Pons (tissue), 1 donor: ENCODE data around the gene AGFG2.
"Not testable (repeated sequence)": the region's sequence is repeated elsewhere in the genome, so short reads cannot be mapped to it uniquely, and the experiment has no call there.

Experiments used
- DNase-seq: peaks from one replicate; pipeline ENCODE4 v3.0.0-alpha.2; 2016; ENCODE audit warnings: low spot score

AGFG2 gene

DNA sequence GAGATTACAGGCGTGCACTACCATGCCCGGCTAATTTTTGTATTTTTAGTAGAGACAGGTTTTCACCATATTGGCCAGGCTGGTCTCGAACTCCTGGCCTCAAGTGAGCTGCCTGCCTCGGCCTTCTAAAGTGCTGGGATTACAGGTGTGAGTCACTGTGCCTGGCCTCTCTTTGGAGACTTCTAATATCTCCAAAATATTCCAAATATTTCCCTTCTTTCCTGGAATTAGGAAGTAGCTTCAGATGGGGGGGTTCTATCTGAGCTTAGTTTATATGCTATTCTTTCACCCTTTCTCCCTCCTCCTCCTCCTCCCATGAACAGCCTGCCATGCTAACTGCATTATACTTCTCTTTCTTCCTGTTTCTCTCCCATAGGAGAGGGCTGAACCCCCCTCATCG is 9.4 kb downstream of the AGFG2 start:
- not testable (repeated sequence) for DNase-seq

DNA sequence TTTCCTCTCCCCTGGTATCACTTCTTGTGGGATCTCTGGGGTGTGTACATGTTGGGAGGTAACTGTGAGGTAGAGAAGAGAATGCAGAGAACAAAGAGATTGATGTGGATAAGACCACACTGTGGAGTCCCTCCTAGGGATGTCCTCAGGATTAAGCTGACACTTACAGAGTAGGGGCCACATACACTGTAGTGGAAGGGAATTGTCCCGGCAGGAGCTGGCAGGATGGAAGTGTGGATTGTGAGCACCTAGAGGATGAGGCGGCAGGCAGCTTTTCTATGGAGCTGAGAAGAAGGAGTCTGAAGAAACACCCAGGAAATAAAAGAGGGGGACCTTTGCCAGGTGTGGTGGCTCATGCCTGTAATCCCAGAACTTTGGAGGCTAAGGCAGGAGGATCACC is 13.5 kb downstream of the AGFG2 start:
- DNase-seq, result no peak

DNA sequence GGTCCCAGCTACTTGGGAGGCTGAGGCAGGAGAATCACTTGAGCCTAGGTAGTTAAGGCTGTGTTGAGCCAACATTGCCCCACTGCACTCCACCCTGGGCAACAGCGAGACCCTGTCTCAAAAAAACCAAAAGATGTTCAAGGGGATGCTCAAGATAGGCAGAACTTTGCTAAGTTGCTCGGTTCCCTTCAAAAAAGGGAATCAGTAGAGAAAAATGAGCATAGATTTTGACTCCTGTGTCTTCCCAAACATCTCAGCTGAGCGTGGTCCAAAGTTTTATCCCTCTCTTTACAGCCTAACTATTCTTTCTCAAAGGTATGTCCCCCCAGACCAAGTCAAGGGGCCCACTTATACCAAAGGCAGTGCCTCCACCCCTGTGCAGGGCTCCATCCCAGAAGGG is 14.0 kb downstream of the AGFG2 start:
- DNase-seq, result no peak

DNA sequence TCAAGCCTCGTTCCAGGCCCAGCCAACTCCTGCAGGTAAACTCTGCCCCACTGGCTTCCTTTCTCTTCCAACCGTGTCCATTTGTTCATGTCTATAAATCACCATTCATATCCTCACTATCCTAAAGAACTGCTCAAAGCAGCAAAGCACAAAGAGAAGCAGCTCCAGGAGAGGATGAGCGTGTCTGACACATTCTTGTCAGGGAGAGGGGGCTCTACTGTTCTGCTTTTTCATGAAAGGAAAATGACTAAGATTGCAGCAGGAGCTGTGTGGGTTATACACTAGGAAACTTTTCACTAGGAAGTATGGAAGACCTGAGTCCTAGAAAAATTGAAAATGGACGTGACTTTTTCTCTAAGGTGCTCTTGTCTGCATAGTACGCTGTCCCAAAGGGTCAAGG is 16.7 kb downstream of the AGFG2 start:
- no peak for DNase-seq

DNA sequence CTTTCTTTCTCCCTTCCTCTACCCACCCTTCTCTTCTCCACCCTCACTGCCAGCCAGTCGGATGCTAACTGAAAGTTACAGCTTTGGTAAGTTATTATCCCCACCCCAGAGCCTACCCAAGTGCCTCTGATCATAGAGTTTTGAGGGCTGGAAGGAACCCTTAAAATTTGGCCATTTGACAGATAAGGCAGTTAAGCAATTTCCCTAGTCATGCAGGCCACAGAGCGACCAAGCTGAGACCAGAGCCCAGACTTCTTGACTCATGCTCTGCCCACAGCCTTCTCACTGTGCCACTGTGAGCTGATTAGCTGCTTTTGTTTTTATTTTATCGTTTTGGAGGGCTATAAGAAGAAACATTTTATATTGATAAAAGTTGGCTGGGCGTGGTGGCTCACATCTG is 17.5 kb downstream of the AGFG2 start:
- DNase-seq, result no peak

DNA sequence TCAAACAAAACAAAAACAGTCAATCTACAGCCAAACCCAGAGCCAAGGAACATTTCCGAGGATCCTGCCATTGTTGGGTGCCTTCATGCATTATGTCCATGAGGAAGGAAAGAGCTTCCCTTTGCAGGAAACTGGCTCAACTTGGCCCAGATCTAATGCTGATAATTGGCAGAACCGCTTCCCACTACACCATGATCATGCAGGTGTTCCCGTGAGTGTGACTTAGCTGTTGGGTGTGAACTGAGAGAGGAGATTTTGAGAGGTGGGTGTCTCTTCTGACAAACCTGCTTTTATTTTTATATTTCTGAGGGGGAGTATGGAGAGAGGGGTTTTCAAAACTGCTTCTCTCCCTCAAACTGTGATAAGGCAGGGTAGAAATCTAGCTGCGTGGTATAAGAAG is 20.1 kb downstream of the AGFG2 start:
- no peak for DNase-seq

DNA sequence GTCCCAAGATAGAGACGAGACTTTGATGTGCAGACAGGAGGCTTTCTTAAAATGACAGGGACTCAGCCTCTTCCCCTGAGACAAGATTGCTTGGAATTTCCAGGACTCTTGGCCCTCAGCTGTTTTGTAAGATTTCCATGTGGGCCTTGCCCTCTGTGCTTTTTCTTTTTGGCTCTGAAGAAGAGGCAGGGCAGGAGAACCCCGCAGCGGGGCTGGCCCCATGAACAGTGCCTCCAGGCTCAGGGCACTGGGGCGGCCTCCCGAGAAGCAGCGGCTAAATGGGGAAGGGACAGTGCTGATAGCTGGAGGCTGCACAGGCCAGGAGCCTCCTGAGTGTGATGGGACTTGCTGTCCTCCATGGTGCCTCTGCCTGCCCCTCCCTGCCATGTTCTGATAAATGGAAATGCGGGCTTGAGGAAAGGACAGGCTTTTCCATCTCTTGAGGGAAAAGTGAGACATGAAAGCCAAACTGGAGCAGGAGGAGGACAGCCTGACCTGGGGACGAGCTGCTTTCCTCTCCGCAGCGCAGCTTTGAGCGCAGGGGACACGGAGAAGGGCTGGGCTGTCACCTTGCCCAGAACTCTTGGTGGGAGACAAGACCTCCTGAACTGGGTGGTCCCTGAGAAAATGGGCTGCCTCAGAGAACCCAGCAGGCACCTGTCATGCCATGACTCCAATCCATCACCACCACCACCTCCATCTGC is 22.6 kb downstream of the AGFG2 start:
- DNase-seq, result no peak

DNA sequence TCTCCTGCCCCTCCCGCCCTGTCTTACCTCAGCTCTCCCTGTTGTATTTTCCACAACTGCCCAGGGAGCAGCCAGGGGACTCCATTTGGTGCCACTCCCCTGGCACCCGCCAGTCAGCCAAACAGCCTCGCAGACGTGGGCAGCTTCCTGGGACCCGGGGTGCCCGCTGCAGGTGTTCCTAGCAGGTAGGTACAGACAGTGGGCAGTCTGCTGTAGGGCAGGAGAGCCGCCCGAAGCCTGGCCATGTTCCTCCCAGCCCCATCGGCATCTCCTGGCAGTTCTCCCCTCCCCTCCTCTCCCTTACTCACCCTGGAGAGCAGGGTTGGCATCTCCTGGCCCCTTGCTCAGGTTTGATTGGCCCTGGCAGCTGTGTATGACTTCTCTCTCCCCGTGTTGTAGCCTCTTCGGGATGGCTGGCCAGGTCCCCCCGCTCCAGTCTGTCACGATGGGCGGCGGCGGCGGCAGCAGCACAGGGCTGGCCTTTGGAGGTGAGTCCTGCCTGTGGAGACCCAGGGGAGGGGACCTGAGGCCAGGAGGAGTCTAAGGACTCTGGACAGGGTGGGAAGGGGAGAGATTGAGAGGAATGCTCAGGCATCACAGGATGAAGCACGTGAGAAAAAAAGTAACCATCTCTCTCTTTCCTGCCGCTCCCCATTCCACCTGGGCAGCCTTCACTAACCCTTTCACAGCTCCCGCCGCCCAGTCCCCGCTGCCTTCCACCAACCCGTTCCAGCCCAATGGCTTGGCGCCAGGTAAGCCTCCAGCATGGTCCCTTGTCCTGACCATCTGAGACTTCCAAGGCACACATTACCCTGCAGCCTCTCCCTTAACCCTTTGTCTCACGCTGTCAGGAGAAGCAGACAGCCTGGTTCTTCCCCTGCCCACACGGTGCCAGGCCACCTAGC is 23.4 kb downstream of the AGFG2 start:
- no peak for DNase-seq

DNA sequence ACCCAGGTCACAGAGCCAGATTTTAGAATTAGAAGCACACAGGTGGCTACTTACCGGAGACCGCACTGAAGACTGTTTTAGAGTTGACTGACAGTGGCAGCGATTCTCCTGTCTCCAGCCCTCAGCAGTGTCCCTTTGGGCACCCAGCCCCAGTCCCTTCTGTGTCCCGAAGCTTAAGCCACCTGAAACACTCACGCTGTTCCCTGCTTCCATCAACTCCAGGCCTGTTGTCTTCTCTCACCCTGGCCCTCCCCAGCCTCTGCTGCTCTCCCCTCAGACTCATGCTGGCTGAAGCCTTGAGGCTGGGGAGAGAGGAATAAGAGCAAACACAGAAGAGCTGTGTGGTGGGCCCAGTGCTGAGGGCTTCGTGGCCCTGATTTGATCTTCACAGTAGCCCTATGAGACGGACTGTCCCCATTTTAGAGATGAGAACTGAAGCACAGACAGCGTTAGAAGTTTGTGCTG is 24.1 kb downstream of the AGFG2 start:
- DNase-seq, result no peak

DNA sequence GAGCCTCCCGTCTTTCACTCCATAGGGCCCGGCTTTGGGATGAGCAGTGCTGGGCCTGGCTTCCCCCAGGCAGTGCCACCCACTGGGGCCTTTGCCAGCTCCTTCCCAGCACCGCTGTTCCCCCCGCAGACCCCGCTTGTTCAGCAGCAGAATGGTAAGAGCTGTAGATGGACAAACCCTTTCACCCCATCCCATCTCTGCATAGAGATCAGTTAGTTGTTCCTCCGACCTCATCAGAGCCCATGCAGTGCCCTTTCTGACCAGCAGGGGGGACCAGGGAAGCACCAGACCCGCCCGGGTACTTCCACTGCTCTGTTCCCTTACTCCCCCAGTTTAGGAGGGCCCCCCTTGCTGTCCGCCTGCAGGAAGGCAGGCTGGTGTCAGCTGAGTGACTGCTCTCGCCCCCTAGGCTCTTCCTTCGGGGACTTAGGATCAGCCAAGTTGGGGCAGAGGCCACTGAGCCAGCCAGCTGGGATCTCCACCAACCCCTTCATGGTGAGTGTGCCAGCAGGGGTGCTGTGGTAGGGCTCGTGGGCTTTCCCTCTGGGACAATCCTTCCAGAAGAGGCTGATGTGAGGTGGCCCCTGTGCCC is 24.9 kb downstream of the AGFG2 start:
- DNase-seq, result no peak

DNA sequence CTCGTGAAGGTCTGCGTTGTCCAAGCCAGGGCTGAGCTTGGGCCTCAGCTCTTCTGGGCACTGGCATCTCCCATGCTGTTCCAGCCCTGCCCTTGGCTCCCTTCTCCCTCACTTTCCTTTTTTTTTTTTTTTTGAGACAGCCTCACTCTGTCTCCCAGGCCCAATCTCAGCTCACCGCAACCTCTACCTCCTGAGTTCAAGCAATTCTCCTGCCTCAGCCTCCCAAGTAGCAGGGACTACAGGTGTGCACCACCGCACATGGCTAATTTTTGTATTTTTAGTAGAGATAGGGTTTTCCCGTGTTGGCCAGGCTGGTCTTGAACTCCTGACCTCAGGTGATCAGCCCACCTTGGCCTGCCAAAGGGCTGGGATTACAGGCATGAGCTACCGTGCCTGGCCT is 25.4 kb downstream of the AGFG2 start:
- DNase-seq, result not testable (repeated sequence)

DNA sequence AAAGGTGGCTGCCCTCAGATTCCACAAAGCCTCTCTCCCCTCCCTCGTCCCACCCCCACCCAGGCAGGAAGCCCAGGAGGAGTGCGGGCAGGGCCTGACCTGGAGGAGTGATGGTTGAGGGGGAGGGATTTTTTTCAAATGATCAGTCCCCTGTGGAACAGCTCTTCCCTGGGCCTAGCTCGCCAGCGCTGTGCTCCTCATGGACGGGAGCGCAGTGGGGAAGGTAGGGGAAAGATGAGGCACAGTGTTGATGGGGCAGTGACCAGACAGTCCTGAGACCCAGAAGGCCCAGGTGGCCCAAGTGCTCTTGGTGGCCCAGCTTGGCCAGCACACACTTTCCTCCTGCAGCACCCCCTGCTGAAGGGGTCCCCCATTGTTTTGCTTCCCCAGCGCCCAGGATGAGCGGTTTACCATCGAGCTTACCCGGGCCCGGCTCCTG is 26.1 kb downstream of the AGFG2 start:
- DNase-seq, result no peak

DNA sequence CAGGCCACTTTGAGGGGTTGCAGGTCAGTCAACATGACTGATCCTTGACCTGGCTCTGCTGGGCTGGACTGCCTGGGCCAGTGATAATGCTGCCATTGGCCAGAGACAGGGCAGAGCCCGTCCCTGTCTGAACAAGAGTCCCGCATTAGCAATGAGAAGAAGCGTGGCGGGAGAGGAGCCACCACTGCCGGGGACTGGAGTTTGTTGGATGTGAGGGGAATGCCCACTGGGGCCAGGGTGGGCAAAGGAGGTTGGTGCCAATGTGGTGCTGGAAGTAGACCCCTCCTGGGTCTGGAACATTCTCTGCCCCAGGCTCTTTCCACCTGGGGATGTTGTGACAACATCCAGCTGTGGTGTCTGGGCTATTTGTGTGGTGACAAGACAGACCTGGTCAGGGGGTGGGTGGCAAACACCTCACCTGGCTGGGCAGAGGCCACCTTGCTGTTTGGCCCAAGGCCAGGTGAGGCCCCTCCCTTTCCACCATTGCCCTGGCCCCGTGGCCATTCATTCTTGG is 27.1 kb downstream of the AGFG2 start:
- DNase-seq, result no peak

DNA sequence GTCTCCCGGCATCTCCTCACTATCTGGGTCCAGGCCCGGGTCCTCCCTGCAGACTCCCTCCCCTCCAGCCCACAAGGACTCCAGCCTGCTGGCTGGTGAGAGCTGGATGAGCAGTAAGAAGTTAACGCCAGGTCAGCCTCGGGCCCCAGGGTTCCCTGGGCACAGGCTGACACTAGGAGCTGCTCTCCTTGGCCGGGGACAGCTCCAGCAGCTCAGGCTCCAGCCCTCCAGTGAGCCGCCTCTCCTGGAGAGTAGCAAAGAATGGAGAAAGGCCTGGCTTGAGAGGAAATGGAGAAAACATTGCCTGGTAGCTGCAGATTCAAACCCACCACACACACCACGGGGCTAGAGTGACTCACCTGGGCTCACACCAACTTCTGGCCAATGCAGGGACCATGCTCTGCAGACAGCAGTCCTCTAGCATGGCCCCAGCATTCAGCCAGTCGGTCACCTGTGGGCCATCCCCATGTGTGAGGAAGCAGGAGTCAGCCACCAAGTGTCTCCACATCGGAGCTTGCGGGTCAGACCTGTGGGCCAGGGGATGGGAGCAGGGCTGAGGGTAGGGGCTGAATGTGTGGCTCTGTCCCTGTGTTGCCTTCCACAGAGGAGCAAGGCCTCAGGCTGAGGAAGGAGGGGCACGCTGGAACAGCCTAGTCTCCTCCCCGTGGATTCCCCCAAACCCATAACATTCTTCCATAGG is 28.2 kb downstream of the AGFG2 start:
- no peak for DNase-seq

DNA sequence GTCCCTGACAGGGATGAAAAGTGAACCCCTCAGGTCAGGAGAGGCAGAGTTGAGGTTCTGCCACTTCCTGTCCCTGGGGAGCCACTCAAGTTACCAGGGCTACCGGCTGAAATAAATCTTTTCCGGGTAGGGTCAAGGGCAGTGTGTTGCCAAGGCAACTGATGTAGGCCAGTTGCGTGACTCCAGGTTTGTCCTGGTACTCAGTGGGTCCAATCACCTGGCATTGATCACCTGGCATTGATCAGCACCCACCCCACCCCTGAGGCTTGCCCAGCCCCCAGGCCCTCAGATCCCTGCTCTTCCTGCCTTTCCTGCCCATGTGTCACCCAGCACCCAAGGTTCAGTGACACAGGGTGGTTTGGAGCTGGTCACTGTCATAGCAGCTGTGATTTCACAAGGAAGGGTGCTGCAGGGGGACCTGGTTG is 28.8 kb downstream of the AGFG2 start:
- no peak for DNase-seq

DNA sequence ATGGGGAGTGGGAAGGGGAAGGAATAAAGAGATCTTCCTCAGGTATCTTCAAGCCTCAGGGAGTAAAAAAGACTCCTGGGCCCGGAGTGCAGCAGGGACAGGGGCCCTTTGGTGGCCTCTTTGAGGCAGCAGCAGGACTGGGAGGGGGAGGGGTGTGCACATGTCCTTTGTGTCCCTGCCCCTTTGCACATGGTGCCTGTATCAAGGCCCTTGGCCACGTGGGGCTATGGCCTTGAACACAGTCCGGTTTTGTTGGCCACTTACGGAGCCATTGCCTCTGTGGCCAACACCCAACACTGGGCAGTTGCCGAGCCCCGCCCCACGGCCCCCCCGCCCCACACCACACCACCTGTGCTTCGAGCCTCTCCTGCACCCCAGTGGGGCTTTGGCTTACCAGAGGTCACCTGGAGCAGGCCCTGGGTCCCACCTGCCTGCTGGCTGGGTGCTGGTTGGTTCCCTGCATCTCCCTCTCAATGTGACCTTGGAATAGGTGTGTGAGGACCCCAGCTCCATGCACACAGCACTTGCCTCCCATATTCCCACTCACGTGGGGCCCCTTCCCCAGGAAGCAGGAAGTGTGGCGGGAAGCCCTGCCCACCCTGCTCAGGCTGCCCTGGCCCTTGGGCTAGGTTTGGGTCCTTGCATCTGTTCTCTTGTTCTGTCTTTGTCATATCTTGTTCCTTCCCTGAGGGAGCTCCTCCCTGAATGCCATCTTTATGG is 29.3 kb downstream of the AGFG2 start:
- DNase-seq, result no peak

DNA sequence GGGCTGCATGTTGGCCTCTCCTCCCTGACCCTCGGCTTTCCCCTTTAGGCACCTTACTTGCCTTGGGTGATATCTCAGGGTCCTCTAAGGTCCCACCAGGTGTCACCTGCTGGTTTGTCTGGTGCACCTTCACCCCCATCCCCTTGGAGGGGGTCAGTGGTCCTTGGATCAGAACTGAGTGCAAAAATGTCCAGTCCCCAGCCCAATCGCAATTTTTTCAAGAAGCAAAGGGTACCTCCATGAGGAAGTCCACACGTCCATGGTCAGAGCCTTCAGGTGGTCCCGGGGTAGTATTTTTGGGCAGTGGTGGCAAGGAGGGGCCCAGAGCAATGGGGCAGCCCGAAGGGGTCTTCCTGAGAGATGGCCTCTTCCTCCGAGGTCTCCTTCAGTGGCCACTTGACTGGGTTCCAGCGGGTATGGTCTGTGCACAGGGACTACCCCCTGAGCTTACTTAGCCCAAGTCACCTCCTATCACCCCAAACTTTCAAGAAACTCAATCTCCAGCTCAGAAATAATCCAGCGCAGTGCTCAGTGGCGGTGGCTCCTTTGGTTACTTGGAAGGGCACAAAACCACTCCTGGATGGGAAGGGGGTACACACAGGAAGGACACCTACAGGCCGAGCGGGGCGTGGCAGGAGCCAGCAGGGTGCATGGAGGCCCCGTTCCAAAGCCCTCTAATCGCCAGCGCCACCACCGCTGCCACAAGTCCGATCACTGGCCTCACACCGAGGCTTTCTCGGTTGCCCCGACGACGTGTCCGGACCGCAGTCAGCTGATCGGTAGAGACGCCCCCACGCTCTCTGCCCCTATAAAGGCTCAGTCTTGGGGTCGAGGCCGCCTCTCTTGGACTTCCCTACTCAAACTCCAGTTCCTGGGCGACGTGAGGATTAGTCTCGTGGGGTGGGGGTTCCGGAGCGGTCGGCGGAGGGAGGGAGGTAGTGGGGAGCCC is 30.2 kb downstream of the AGFG2 start:
- peak; percentile 44 for DNase-seq

DNA sequence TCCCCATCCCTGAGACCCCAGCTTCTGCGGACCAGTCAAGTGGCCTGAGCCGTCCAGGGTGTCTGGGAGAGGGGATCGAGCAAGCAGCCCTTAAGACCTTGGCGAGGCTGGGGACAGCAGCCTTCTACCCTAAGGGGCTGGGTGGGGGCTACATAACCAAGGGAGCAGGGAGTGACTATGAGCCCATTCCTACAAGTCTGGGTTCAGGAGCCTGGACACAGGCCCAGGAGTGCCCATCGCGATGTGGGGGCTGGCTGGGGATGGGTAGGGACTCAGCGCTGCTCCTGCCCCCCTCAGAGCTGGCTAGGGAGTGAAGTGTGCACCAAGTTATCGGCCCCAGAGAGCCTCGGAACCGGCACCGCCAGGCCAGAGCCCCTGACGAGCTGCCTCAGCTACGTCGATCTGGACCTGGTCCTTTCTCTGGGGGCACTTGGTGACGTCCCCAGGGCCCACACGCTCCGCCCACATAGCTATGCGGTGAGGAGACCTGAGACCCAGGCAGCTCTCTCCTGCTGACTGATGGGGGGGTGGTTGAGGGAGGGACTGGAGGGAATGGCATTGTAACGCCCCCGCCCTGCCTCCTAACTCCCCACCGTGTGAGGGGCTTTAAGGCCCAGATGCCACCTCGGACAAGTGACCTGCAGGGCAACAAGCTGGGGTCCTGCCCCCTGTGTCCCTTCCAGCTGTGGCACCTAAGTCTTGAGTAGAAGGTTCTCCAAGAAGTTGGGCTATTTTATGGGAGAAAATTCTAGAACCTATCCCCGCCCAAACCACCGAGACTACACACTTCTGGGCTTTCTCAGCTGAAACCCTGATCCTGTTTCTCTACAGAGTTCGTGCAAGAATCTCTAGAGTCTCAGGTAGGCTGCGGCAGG is 32.2 kb downstream of the AGFG2 start:
- DNase-seq, result no peak

DNA sequence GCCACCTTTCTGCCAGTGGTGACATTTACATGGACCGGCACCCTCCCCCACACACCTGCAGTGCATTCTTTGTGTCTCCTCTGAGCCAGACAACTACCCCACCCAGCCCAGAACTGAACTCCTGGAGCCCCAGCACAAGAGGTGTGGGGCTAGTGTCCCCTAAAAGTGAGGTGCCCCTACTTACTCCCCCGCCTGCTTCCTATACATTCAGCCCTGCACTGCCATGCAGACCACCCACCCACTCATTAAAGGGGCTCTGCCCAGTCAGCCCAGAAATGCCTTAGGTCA is 32.8 kb downstream of the AGFG2 start:
- no peak for DNase-seq
